Spinal cord (tissue), 10 donors: ENCODE measurements around the gene CDC42BPB. TPM values are rescaled to one million over a fixed set of nuclear protein-coding genes. Genes with fewer than 3 reads are reported as not detected.
A peak's percentile ranks its signal among the peaks of the same experiment; 100 is the strongest.

Experiments used
- DNase-seq, 6 donors: peaks; one replicate each; pipeline versions ENCODE4 v3.0.0 to v3.0.0-alpha.2; 2013 to 2015; ENCODE audit warnings: low spot score in 6 of 6, low read depth in 4 of 6
- H3K27ac ChIP-seq: one replicate; pipeline ENCODE4 v1.5.1; 2013; ENCODE audit warnings: low read depth, low read length, control low read depth
- H3K27me3 ChIP-seq: one replicate; pipeline ENCODE4 v1.6.1; 2013; ENCODE audit warnings: low read length; ENCODE audit not compliant: control insufficient read depth, insufficient read depth
- H3K36me3 ChIP-seq: one replicate; pipeline ENCODE4 v1.6.1; 2013; ENCODE audit warnings: low read length; ENCODE audit not compliant: control insufficient read depth, insufficient read depth
- H3K4me1 ChIP-seq: one replicate; pipeline ENCODE4 v1.6.1; 2013; ENCODE audit warnings: low read length; ENCODE audit not compliant: control insufficient read depth, insufficient read depth
- H3K4me3 ChIP-seq: one replicate; pipeline ENCODE4 v1.5.1; 2013; ENCODE audit warnings: low read depth, low read length, control low read depth
- H3K9me3 ChIP-seq: one replicate; pipeline ENCODE4 v1.6.1; 2013; ENCODE audit warnings: low read length; ENCODE audit not compliant: control insufficient read depth, insufficient read depth
- WGBS: methylation state at CpG from one replicate; pipeline ENCODE4 v1.1.5; 2013; ENCODE audit warnings: missing lambda C conversion rate; ENCODE audit not compliant: insufficient coverage; 5-methylcytosine and 5-hydroxymethylcytosine counted together
- polyA plus RNA-seq, 2 donors: library from polyadenylated mRNA; unstranded; fragments of 120-200 nt; gene quantifications; one replicate each; pipeline ENCODE4 v1.2.1, GENCODE V29; 2013; ENCODE audit not compliant: insufficient read length in 2 of 2
- total RNA-seq, 2 donors: library from RNA; depleted of rRNA in 1 of 2; stranded (reverse); fragments of 120-200 nt in 1 of 2; fragments of >200 nt in 1 of 2; gene quantifications; one replicate each; pipeline versions ENCODE4 v1.2.3 to v1.2.4, GENCODE V29; 2013 to 2014
- donor health status: healthy.

The CDC42BPB gene
- total and polyA plus RNA-seq, 4 donors = 69.0 to 115 (median 96.3) TPM

DNA sequence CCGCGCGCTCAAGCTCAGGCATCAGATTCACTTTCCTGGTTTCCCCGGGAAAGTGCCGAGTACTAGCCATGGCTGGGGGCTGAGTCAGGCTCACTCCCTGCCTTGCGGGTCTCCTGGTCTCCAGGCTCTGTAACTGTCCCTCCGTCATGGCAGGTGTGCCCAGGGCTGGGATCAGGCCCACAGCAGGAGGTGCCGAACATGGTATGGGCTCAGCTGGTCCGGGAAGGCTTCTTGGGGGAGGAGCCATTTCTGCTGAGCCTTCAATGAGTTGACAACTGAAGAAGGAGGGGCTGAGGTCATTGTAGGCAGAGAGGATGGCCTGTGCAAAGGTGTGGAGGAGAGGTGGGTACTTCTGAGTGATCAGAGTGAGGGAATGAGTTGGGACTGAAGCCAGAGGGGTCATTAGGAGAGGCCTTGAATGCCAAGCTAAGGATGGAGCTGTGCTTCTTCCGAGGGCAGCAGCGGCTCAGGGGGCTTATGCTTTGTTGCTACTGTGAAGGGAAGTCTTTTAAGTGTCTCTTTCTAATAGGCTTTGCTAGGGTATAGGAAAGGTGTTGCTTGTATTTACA is 37.9 kb upstream of the CDC42BPB start:
- no peaks in the 10 kb centered on the region for H3K9me3 ChIP-seq
- peaks cover 16% of the 10 kb centered on the region for H3K27me3 ChIP-seq
- peaks cover 7% of the 10 kb centered on the region for H3K4me1 ChIP-seq
- H3K4me3 ChIP-seq = no peak overlapping the region
- no peak overlapping the region for H3K27ac ChIP-seq
- 87% methylated on average over 9 of the region's 11 CpGs for WGBS
- no peak for DNase-seq
- H3K36me3 ChIP-seq = no peaks in the 10 kb centered on the region

DNA sequence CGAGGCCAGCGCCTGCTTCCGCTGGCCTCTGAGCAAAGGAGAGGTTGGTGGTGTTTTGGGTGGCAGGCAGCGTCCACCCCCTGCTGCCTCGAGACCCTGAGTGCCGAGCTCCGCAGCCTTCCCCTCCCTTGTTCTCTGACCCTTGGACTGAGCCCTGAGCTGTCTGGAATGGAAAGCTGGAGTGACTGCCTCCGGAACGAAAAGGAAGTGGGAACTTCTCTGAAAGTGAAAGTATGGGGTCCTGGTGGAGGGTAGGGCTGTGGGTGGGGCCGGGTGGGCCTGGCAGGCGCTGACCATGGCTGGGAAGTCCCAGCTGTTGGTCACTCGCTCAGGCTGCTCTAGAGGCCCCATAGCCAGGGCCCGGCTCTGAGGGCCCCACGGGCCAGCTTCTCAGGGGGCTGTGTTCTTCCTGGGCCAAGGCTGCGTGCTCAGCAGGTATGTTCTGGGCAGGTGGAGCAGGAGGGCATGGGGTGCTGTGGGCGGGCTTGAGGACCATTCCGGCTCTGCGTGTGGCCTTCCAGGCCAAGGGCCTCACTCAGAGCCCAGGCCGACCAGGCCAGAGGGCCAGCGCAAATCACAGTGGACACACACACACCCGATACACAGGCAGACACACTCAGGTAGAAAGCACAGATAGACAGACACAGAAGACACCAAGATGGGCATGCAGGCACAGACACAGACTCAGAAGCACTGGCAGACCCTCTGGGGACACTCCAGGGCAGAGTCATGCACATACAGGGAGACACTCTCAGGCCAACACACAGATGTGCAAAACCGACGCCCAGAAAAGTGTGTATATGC is 37.3 kb upstream of the CDC42BPB start, which contains the start of gene EXOC3L4:
EXOC3L4 (plus strand) TSS at position 320 of the 804 bp plus-strand sequence. CDS start 5,495 bp downstream, outside the sequence.
- 91% methylated on average over 21 of the region's 23 CpGs for WGBS
- Histone ChIP-seq H3K27me3 (peaks cover 16% of the 10 kb centered on the region), H3K27ac (no peak within 1 kb of the TSS), H3K4me1 (peaks cover 7% of the 10 kb centered on the region), H3K9me3 (no peaks in the 10 kb centered on the region), H3K4me3 (no peak within 1 kb of the TSS), H3K36me3 (no peaks in the 10 kb centered on the region)
- DNase-seq = no peak

DNA sequence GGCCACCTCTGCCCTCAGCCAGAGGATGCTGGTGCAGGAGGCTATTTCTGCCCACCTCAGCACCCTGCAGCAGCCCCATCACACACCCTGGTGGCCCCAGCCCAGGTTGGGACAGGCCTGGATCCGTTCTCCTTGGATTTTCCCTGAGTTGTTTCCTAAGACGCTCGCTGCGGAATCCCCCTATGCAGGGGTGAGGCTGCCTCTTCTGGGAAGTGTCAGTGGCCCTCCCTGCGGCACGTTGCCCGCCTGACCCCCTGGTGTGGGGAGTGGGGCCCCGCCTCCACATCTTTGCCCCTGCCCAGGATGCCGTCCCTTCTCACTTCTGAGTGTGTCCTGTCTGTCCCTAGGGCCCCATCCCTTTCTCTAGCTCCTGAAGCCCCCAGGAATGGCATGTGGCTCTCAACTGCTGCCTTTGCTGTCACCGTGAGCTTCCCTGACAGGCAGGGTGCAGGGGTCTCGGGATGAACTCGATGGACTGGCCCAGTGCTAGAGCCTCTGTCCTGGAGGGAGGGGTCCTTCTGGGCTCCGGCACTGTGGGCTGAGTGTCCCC is 36.6 kb upstream of the CDC42BPB start:
- no peaks in the 10 kb centered on the region for H3K9me3 ChIP-seq
- no peak overlapping the region for H3K4me3 ChIP-seq
- no peak overlapping the region for H3K27ac ChIP-seq
- WGBS = 72% methylated on average over 13 of the region's 13 CpGs
- peaks cover 7% of the 10 kb centered on the region for H3K4me1 ChIP-seq
- H3K27me3 ChIP-seq = peaks cover 16% of the 10 kb centered on the region
- no peak for DNase-seq
- H3K36me3 ChIP-seq = no peaks in the 10 kb centered on the region

DNA sequence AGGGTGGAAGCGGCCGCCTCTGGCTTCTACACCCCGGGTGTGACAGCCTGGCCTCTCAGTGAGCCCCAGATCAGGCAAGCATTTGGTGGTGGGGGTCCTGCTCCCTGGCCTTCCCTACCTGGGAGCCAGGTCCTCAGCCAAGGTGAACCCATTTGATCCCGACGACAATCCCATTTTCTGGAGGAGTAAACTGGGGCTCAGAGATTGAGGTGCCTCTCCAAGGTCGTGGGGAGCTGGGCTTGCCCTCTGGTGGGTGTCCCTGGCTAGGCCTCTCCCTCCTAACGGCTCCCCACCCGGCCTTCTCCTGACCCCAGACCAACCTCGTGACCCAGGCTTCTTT is 34.5 kb upstream of the CDC42BPB start:
- no peak overlapping the region for H3K27ac ChIP-seq
- WGBS = 41% methylated on average over 6 of the region's 9 CpGs

DNA sequence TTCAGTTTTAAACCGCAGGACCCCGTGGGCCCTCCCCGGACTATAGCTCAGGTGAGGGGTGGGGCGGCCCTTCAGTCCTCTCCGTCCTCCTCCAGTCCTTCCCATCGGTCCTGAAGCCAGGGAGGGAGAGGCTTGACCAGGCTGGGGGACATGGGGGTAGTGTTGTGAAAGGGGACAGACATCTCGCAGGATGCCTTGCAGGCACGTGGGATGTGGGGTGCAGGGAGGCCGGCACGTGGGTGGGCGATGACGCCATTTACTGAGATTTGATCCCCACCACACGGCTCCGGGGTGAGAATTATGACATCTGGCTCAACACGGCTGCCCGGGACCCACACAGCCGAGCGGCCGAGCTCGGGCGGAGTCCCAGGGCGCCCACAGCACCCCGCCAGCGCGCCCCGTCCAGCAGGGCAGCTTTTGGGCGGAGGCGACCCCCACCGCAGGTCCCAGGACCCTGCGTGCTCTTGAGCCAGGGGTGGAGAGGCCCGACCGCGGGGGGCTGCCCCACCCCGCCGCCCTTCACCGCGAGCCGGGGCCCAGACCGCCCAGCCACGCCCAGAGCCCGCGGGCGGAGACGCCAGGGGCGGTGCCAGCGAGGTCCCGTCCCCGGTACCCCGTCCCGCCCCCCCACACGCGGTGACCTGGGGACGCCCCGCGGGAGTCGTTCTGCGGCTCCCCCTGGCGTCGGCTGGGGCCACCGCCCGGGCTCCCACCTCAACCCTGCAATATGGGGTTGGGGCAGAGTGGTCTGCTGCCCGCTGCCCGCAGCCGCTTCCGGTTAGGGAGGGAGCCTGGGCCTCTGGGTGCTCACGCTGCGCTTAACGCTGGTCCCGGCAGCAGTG is 33.9 kb upstream of the CDC42BPB start:
- H3K27ac ChIP-seq = no peak overlapping the region
- peaks cover 13% of the 10 kb centered on the region for H3K27me3 ChIP-seq
- no peaks in the 10 kb centered on the region for H3K9me3 ChIP-seq
- no peaks in the 10 kb centered on the region for H3K36me3 ChIP-seq
- WGBS = 5% methylated on average over 64 of the region's 69 CpGs
- no peak overlapping the region for H3K4me3 ChIP-seq
- DNase-seq = peak in 1 of 6 donors; percentile 30
- H3K4me1 ChIP-seq = peaks cover 22% of the 10 kb centered on the region

More for the DNA sequence above, 34.5 kb upstream of the CDC42BPB start:
- Histone ChIP-seq H3K4me1 (peaks cover 18% of the 10 kb centered on the region), H3K27me3 (peaks cover 13% of the 10 kb centered on the region), H3K36me3 (no peaks in the 10 kb centered on the region), H3K9me3 (no peaks in the 10 kb centered on the region), H3K4me3 (no peak overlapping the region)
- DNase-seq = no peak

DNA sequence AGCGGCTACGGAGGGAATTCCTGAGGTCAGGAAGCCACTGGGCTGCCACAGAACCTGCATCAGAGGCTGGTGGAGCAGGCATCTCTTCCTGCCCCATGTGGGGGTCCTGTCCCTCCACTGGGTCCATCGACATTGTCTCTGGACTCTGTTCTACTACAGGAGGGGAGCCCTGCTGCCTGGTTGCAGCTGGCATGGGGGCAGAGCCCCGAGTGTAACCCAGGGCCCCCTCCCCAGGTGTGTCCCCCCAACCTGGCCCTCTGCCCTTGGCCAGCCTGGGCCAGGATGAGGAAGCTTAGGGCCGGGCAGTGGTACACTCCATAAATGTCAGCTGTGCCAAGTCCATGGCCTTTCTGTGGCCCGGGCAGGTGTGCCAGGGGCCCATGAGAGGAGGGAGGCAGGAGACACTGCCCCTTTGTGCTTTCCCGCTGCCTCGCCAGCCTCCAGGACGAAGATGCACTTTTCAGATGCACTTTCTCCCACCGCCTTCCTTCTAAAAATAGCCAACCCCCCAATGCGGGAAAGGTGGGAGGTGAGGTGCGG is 33.2 kb upstream of the CDC42BPB start:
- Histone ChIP-seq H3K27me3 (peaks cover 13% of the 10 kb centered on the region), H3K4me1 (peaks cover 22% of the 10 kb centered on the region), H3K36me3 (no peaks in the 10 kb centered on the region), H3K27ac (no peak overlapping the region), H3K4me3 (no peak overlapping the region), H3K9me3 (no peaks in the 10 kb centered on the region)
- 81% methylated on average over 4 of the region's 12 CpGs for WGBS
- DNase-seq = no peak

DNA sequence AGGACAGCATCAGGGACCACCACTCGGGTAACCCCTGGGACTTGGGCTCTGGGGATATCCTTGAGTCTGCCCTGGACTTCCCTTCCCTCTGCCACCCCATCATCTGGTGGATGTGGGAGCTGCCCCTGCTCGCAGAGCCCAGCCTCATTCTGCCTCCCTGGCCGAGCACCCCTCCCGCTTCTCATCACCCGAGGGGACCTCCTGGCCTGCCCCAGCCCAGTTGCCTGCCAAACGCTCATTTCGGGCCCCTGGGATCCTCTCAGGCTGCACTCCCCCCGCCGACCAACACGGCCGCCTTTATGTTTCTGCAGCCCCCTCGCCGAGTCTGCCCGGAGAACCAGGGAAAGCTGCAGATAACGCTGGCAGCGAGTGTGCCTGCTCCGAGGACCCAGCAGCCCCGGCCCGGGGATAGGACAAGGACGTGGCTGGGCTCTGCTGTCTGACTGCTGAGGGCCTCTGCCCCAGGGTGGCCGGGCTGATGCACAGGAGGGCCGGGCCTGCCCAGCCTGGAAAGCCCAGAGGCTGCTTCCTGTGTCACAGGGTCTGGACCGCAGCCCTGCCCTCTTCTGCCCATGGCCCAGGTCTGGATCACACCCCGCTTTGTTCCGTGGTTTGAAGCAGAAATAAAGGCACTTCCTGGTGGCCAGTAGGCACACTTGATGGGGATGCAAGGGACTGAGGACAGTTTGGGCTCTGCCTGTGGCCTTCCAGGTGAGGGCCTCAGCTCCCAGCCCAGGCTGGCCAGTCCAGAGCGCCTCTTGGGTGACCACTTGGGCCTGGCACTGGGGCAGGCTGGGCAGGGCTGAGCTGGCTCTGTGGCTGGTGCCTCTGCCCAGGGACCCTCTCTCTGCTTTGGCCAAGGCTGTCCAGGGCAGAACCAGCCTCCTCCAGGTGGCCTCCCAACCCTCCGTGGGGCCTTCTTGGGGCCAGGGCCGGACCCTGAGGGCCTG is 32.3 kb upstream of the CDC42BPB start:
- no peak for DNase-seq
- Histone ChIP-seq H3K9me3 (no peaks in the 10 kb centered on the region), H3K4me1 (peaks cover 22% of the 10 kb centered on the region), H3K27ac (no peak overlapping the region), H3K36me3 (no peaks in the 10 kb centered on the region), H3K27me3 (peaks cover 16% of the 10 kb centered on the region), H3K4me3 (no peak overlapping the region)
- WGBS = 79% methylated on average over 26 of the region's 28 CpGs

DNA sequence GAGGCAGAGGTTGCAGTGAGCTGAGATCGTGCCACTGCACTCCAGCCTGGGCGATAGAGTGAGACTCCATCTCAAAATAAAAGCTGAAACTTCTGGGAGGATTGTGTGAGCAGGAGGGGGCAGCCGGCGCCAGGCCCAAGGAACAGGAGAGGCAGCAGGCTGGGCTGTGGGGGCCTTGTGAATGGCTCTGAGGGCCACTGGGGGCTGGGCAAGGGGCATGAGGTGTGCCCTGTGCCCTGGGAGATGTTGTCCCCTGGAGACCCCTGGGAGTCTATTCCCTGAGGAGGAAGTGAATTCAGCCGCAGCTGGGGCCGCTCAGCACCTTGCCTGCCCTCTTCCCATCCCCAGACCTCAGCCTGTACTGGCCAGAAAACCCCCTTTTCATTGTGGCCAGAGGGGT is 31.6 kb upstream of the CDC42BPB start:
- WGBS = 96% methylated on average over 4 of the region's 6 CpGs

More for the DNA sequence above, 31.6 kb upstream of the CDC42BPB start:
- no peak overlapping the region for H3K4me3 ChIP-seq
- no peak for DNase-seq
- H3K27ac ChIP-seq = no peak overlapping the region
- H3K9me3 ChIP-seq = no peaks in the 10 kb centered on the region
- peaks cover 21% of the 10 kb centered on the region for H3K27me3 ChIP-seq
- no peaks in the 10 kb centered on the region for H3K36me3 ChIP-seq
- peaks cover 27% of the 10 kb centered on the region for H3K4me1 ChIP-seq
